Femur (tissue), 1 donor: ENCODE data around the gene KRT12.
"Not testable (repeated sequence)": the region's sequence is repeated elsewhere in the genome, so short reads cannot be mapped to it uniquely, and the experiment has no call there.

ENCODE experiments used
- DNase-seq: peaks from one replicate; pipeline ENCODE4 v3.0.0-alpha.2; 2017

KRT12 gene

DNA sequence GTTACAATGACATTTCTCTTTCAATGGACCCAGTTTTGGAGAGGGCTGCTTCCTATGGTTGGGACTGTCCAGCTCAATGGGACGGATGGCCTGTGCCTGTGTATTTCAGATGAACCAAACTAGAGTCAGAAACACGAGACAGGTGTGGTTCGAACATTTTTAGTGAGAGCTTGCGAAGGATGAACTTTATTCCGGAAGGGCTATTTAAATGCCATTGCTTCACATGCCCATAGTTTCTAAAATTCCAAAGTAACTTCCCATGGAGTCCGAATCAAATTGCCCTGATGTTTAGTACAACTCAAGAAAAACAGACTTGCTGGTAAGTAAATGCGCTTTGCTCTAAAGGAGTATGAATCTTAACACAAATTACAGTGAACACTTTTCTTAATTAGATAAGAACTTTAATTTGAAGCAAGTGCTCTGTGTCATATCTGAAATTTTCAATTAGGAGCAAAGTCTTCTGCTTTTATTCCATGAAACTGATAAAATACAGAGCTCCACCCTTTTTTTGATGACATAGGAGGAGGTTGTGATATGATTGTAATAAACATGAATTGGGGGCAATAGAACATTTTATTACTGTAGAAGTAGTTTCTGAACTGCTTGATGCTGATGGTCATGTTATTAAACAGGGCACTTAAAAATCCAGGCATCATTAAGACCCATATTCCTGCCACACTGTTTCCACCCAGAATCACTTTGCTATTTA lies 16.8 kb upstream of the KRT12 start:
- no peak for DNase-seq

DNA sequence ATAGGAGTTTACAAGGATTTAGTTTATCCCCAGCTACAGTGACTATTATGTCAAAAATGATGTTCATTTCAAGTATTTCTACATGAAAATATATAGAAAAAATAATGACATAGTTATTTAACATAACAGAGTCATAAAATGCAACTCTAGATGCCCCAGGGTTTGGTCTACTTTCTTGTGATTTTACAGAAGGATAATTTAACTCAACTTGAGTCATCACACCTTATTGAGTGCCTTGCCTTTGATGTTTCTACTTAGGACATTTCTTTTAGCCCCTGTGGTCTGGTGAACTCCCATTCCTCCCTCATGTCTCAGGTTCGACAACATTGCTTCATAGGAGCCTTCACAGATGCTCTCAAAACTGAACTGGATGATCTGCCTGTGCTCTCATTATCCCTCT lies 16.0 kb upstream of the KRT12 start:
- DNase-seq, result no peak

DNA sequence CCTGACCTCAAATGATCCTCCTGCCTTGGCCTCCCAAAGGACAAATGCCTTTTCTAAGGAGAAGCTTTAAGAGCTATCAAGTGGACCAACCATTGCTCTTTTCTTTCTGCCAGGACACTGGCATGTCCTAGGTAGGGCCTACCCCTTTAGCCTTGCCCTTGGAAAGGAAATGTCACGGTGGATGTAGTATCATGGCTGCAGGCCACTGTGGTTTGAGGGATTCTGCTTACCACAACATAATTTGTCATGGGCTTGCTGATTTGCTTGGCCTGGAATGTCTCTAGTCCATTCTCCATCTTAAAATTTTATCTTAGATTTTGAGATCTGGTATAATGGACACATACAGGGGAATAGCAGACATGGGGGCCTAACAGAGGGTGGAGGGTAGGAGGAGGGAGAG lies 12.0 kb upstream of the KRT12 start:
- DNase-seq, result no peak

DNA sequence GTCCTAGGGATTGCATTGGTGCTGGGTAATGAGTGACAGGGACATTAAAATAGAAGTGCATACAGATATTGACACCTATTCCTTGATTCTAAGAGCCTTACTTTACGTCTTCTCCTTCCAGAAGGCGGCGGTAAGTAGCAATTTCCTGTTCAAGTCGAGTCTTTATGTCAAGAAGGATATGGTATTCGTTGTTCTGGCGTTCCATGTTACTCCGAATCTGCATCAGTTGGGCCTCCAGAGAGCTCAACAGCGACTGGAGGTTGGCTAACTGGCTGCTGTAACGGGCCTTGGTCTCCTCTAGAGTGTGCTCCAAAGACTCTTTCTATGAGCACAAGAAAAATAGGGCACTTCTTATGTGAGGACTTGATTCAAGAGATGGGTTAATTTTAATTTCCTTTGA lies 11.0 kb upstream of the KRT12 start:
- no peak for DNase-seq

DNA sequence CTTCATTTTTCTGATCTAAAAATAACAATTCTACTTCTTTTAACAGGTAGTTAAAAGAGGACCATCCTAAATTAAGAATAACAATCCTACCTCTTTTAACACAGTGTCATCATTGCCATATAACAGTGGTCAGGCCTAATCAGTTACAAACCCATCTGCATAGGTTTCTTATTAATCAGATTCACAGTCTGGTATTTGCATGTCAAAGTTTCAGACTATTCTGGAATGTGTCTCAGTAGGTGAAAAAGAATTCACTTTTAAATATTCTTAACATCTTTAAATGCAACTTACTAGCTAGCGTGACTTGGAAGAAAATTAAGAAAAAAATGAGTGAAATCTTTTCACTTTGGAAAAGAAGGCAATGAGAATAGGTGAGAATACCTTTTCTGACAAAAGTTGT lies 6.8 kb upstream of the KRT12 start:
- no peak for DNase-seq

DNA sequence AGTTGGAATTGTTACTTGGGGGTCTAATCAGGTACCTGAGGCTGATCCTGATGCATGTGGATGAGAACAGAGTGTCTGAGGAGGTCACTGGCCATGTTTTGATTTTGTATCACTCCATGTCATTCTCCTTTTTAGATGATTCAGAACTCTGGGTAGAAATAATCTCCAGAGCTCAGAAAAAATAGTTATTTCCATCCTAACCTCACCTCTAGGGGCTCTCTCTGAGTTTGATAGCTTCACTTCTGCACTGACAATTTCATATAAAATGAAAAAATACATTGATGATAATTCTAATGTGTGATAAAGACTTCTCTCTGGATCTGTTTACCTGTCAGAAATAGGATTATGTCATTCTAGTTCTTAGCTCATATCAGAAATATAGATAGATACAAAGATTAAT lies 6.2 kb upstream of the KRT12 start:
- no peak for DNase-seq

DNA sequence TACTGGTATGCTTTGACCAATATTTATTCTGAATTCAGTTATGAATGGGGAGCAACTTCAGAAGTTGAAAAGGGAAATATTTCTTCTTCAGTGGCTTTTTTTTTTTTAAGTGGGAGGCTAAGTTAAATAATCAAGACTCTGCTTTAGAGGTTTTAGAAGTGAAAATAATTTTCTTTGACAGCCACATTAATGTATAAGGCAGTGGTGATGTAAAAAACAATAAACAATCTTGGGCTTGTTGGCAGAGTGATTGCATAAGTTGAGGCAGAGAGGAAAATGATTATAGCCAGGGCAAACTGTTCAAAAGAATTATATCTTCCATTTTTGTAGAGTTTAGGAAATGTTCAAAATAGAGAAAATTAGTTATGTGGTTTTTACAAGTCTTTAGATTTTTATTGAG lies 5.4 kb upstream of the KRT12 start:
- no peak for DNase-seq

DNA sequence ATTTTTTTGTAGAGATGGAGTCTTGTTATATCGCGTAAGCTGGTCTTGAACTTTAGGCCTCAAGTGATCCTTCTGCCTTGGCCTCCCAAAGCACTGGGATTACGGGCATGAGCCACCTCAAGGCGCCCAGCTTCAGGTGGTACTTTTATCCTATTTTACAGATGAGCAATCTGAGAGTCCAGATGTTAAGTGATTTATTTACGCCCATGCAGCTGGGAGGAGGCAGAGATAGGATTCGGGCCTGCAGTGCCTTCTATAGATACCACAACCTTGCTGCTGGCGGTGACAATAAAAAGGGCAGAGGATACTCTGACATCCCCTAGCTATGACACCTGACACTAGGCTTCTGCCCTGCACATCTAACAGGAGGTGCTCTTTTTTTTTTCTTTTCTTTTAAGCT lies 4.3 kb upstream of the KRT12 start:
- no peak for DNase-seq

DNA sequence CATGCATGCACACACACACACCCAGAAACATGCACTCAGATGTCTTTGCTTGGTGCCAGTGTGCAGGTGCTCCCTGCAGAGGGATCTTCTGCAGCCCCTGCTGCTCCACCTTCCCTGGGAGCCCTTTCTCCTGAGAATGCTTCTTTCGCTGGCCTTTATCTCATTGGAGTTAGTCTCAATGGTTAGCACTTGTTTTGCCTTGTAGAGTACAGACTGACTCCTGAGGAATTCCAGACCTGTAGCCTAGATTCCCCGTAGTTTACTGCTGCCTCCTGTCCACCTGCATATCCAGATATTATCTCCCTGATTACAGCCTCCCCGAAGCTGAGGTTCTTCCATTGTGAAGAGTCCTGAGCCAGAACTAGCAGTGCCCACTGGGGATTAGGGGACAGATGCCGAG lies 3.1 kb upstream of the KRT12 start:
- DNase-seq, result no peak

DNA sequence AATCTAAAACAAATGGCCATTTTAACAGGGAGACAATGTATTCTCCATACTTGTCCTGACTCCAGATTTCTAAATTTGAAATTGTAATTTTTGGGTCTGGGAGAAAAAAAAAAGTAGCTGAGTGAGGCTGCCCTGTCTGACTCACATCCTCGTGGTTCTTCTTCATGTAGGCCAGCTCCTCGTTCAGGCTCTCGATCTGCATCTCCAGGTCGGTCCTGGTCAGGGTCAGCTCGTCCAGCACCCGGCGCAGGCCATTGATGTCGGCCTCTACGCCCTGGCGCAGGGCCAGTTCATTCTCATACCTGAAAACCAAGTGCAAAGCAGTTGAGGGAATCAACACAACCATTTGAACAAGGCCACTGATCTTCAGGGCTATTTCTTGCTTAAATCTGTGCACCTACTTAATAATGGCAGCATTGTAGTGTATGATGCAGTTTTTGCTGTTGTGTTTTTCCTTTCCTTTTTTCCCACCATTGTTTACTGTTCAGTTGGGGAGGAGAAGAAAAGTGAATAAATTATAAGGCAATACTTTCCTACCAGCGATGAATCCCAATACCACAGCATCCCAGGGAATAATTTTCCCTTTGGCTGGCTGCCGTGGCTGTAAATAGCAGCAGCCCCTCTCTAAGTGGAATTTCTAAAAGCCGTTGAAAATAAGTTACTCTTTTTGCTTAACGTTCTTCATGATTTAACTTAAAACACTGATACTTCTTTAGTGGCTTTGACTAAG lies 2.2 kb downstream of the KRT12 start:
- peak; percentile 48 for DNase-seq

DNA sequence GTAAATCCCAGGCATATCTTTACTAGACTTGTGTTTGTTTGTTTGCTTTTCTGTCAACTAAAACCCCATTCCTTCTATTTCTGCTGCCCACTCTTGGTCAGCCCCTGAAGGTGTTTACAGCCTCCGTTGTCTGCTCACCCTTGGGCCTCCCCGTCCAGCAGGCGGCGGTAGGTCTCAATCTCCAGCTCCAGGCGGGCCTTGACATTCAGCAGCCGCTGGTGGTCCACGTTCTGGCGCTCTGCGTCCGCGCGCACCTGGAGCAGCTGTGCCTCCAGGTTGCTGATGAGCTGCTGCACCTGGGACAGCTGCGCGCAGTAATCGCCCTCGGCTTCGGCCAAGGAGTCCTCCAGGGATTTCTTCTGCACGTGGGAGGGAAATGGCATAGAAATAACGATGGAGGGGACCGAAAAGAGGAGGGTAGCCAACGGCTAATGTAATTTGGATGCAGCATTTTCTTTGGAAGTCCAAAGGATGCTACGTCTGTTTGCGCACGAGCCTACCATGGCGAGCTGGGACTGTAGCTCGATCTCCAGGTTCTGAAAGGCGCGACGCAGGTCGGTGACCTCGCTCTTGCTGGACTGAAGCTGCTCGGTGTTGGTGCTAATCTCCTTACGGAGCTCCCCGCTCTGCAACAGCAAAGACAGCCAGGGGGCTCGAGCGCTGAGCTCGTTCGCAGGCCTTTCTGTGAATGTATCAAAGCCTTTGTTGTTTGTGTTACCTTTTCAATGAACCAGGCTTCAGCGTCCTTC lies 3.9 kb downstream of the KRT12 start:
- DNase-seq, result no peak

DNA sequence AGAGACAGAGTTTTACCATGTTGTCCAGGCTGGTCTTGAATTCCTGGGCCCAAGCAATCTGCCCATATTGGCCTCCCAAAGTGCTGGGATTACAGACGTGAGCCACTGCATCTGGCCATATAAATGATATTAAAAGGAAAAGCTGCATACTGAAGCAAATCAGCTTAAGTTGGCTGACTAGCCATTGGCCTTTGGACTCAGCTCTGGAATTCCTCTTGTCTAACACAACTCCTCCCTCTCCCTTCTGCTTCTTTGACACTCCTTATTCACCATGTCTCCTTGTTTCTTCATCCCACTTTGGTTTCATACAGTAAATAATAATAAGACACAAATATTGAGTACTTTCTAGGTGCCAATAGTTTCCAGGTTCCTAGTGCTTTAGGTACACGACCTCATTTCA lies 7.5 kb downstream of the KRT12 start:
- no peak for DNase-seq

DNA sequence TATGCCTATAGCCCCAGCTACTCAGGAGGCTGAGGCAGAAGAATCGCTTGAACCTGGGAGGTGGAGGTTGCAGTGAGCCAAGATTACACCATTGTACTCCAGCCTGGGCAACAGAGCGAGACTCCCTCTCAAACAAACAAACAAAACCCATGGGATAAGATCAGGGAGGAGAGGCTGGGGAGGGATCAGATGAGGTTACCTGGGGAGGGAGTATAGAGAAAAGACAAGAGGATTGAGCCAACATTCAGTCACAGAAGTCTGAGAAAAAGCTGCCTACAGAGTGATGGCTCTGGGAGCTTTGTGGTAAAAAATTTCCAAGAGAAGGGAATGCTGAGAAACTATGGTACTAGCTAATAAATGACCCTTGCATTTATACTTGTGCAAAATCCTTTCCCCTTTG lies 8.4 kb downstream of the KRT12 start:
- not testable (repeated sequence) for DNase-seq

DNA sequence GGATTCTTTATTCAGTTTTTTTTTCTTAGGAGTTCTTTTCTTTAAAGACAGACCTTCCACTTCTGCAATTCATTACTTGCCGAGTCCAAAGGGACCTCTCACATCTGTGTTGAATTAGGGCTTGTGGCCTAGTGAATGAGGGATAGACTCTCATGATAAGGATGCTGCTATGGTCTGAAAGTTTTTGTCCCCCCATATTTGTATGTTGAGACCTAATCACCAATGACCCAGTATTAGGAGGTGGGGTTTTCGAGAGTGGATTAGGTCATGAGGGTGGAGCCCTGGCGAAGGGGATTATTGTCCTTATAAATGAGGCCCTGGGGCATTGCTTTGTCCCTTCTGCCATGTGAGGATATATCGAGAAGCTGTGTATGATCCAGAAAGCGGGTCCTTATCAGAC lies 9.5 kb downstream of the KRT12 start:
- peak; percentile 27 for DNase-seq

DNA sequence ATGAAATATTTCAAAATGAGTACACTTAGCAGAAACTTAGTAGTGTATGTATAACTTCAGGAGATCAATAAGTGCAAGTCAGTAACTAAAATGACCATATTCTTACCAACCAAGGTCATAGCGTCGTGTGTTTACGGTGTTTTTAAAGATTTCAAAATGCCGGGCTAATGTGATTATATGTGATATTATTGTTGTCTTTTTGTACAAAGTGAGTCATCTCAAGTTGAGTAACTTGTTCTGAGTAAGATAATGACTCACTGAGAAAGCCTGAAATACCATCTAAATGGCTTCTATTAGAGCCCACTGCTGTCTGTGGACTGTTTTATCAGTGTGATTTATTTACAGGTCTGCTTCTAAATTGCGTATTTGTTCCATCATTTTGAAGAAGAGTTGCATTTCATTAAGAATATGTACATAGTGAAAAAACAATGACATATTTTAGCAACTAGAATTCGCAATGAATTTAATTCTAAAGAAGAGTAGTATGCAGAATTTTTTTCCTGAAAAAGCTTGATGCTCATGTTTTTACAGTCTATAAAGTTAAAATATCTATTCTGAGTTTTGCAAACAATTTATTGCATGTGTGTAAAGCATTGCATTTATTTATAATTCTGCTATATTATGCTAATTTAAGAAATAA lies 12.7 kb downstream of the KRT12 start:
- DNase-seq, result no peak

DNA sequence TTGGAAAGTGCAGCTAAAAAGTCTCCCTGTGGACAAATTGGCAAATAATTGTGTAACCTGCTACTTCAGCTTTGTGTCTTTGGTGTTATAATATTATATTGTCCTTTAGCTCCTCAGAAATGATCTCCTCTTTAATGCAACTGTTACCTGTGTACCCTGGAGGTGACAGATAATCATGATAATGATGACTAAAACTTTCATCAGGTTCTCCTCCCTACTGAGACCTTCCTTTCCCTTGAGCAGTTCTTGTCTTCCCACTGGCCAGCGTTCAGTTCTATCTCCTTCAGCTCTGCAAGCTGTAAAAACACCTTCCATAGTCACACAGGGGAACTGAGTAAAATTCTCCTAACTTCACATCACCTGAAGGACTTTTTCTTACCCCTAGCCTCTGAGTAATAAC lies 14.7 kb downstream of the KRT12 start:
- DNase-seq, result no peak

DNA sequence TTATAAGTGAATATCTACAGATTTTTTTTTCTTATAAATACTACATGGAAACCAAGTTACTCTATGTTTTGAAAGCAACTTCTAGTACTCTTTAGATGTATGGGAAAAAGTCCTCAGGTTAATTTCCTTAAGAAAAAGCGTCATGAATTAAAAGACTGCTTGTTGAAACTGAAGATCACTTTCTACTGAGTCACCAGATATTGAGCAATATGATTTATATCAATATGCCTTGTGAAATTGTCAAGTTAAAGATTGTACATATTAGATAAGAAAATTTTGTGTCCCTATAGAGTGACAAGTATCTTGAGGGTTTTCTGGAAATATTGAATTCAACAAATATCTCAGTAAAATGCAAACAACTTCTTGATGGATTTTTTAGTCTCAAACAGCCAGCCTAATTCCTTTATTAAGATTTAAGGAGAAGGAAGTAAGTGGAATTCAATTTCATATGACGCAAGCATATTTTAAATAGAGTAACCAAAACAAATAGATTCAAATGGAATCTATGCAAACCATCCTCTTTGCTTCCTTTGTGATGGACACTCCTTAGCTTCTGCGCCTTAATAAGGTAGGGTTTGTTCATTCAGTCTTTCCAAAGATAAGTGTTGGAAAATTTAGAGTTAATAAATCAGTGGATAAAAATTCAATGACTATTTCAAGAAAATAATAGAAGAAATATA lies 16.6 kb downstream of the KRT12 start:
- no peak for DNase-seq

DNA sequence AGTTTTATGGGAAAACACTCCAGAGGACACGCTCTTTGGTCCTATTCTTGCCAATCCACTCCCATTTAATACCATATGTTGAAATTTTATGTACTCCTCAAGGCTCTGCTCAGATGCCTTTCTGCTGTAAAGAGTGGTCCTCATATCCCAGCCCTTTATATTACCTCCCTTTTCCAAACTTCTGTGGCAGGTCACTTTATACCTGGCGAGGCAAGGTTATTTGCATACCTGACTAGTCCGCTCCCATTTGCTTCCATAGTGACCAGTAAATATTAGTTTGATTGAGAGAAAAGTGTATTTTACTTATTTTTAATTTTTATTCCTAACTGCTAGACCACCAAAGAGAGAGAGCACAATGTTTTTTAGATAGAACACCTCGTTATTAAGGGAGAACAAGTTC lies 17.3 kb downstream of the KRT12 start:
- no peak for DNase-seq

DNA sequence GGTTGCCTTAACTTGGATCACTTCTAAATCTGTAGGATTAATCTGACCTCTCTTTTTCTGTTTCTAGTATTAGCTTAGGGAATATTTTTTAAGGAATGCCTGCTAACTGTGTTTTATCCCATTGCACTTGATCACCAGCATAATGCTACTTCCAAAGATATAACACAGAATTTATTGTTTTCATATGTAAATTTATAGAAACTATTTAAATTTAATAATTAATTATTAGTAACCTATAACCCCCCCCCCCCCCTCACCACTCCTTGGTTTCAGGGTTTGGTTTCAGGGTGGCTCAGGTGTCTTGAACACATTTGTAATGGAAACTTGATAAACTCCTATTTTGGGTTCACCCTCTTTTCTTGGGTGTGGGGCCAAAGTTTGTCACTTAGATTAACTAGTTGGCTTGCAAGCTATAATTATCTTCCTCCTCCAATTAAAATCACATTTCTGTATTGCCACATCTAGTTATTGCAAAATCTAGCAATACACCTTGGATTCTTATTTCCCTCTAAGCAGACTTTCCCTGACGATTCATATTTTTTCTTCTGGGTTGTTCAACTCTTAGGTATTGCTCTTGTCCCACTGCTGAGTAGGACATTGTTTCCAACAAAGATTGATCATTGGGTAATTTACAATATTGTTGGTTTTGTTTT lies 18.3 kb downstream of the KRT12 start:
- DNase-seq, result no peak

DNA sequence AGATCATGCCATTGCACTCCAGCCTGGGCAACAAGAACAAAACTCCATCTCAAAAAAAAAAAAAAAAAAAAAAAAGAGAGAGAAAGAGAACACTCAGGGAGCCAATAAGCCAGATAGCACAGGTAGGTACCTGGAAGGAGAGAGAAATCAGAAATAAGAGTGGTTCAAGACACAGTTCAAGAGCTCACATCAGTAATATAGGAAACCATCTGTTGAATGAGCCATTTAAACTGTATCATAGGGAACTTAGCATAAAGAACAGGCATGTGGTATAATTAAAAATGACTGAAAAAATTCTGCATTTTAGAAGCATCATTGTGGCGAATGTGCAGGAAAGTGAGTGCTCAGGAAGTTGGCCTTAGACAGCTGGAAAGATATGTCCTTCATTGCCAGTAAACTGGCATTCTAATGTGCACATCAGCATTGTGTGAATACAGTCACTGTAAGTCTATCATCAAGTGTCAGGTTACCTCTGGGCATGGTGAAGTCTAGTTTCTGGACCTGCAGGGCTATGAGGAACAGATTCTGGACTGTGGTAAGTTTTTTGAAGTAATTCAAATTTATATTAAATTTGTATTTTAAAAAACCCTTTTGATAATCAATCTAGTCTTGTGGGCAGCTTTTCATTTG lies 20.4 kb downstream of the KRT12 start:
- DNase-seq, result no peak

DNA sequence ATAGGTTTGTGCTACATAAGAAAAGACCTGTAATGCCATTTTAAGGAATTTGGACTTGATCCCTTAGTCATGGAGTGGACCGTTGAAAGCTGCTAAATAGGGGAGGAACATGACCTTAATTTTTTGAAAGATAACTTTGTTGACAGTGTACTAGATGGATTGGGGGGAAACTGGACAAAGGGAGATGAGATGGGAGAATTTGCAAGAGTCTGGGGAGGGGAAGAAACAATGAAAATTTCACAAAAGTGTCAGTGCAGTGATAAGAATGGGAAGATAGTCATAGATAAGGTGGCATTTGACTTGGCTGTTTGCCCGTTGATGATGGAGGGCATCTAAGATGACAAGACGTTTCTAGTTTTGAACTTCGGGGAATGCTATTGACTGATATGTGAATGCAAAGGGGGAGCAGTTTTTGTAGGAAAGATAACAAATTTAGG lies 22.3 kb downstream of the KRT12 start:
- DNase-seq, result no peak

DNA sequence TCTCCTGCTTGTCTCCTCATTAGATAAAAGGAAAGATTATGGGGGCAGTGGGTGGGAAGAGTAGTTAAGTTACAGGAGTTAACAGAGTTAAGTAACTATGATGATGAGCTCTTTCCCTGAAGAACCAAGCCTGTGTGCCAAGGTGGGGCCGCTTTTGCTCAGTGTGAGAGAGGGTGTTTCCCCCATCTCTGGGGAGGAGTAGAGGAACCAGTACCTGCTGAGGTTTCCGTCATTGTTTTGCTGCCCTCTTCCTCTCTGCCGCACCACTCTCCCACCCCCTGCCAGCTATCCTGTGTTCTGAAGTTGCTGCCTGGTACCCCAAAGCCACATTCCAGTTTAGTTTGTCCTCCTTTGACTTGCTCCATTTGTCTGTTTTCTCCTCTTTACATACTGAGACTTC lies 23.8 kb downstream of the KRT12 start:
- no peak for DNase-seq
